HG03039 (cell line): Measurements from ENCODE around the gene UGT1A9.

Source experiments
- ATAC-seq: cut with Tn5 transposase; IDR thresholded peaks from one replicate; pipeline ENCODE4 v1.9.1; 2021; ENCODE audit warnings: mild to moderate bottlenecking, moderate library complexity; ENCODE audit not compliant: unreplicated experiment

UGT1A9 gene

GRCh38 chr2:233758141-233758540, 86.4 kb downstream of the UGT1A9 start:
- ATAC-seq: no peak

DNA sequence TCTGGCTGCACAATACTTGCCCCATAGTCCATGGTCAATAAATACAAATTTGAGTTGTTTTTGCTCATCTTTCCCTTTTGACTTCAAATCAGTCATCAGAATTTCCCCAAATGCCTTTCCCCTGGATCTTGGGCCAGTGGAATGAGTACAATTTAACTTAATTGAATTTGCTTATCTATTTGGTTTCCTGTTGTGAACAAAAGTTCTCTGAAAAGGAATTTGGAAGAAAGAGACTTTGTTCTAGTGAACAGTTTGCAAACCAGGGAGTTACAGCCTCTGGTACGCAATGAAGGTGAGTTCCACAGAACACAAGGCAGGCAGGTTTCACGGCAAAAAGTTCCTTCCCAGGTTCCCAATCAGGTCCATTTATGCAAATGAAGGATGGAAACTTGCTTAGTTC, 87.2 kb downstream of the UGT1A9 start:
- ATAC-seq: no peak

DNA sequence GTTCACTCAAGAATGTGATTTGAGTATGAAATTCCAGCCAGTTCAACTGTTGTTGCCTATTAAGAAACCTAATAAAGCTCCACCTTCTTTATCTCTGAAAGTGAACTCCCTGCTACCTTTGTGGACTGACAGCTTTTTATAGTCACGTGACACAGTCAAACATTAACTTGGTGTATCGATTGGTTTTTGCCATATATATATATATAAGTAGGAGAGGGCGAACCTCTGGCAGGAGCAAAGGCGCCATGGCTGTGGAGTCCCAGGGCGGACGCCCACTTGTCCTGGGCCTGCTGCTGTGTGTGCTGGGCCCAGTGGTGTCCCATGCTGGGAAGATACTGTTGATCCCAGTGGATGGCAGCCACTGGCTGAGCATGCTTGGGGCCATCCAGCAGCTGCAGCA, 88.3 kb downstream of the UGT1A9 start, which contains the start of gene UGT1A1:
Gene UGT1A1, plus strand, starts transcription at position 228 of the 400 bp plus-strand sequence. Its CDS starts 18 bp downstream, at position 246.
- ATAC-seq: no peak

DNA sequence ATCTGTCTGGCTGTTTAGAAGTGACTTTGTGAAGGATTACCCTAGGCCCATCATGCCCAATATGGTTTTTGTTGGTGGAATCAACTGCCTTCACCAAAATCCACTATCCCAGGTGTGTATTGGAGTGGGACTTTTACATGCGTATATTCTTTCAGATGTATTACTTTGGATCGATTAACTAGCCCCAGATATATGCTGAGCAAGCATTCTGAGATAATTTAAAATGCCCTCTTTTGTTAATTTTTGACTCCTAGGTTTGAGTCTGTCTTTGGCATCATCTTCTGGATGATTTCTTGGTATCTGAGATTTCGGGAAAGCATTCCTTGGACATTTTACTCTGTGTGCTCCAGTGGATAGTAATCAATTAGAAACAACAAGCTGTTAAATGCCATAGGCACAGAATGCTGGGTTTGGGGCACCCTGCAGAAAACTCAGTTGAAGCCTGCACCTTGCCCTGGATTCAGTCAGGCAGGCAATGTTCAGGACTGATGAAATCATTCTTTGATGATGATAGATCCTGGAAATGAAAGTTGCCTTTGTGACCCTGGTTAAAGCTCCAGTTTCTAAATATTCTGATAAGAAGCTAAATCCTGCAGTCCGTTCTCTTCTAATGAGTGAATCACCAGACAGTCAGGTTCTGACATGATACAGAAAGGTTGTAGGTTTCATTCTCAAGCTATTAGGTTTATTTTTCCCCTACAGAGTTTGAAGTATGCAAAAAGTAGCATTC, 89.5 kb downstream of the UGT1A9 start:
- ATAC-seq: no peak

GRCh38 chr2:233764264-233764663, 92.6 kb downstream of the UGT1A9 start:
- no peak for ATAC-seq

GRCh38 chr2:233764761-233765160, 93.1 kb downstream of the UGT1A9 start:
- no peak for ATAC-seq

DNA sequence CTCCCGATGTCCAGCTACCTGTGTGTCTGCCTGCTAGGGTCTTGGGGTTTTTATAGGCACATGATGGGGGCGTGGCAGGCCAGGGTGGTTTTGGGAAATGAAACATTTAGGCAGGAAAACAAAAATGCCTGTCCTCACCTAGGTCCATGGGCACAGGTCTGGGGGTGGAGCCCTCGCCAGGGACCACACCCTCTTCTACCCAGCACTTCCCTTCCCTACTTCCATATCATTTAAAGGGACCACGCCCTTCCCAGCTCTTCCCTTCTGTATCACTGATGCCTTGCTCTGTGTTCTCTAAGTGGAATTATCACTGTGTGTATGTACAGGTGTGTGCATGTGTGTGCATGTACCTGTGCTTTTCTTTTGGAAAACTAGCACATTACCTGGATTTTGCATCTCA, 94.7 kb downstream of the UGT1A9 start:
- ATAC-seq: no peak

GRCh38 chr2:233768076-233768475, 96.4 kb downstream of the UGT1A9 start:
- ATAC-seq: no peak

DNA sequence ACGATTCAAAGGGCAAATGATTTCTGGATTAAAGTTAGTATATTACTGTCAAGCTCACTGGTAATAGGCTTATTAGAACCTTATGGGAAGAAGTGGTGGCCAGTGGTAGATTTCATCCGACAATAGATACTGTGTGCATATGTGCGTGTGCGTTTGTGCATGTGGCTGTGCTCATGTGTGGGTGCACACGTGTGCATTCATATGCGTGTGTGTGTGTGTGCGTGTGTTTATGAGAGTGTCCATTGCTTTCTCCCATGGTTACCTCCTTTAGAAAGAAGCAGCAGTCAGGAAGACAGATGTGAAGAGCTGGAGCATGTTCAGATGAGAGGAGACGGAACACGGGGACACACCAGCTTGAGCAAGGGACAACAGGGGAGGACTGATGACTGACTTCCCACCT, 97.6 kb downstream of the UGT1A9 start:
- ATAC-seq: no peak

GRCh38 chr2:233772153-233772552, 100.5 kb downstream of the UGT1A9 start:
- no peak for ATAC-seq

- no peak for ATAC-seq
Observed at GRCh38 chr2:233772583-233772982, 100.9 kb downstream of the UGT1A9 start.

GRCh38 chr2:233773854-233774253, 102.2 kb downstream of the UGT1A9 start:
- ATAC-seq: no peak

DNA sequence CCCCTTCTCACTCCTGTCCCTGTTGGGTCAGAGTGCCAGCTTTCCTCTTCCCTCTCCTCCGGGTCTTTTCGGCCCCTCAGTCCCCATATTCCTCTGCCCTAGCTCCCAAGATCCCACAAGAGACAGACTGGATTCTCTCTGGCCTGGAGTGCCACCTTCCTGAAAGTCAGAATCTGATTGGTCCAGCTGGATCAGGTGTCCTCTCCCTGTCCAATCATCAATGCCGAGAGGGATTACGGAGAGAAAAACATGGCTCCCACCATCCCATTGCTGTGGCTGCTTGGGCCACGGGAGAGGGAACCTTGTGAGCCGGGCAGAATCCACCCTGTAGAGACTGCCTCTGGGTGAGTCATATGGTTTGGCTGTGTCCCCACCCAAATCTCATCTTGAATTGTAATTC, 103.7 kb downstream of the UGT1A9 start:
- no peak for ATAC-seq

DNA sequence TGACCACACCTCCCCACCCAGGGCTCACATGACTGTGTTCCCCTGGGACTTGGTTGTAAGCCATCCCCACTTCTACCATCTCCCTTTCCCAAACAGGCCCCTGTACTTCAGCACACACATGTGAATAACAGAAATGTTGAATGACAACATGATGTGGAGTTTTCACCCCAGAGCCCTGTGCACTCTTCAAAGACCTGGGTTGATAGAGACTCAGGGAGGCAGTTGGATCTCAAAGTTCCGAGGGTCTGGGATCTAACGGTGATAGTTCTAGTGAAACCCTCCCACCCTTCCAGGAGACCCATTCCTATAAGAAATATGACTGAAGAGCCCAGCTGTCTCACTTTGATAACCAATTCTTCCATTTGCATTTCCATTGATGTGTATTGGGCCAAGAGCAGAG, 106.3 kb downstream of the UGT1A9 start, which contains the start of gene MROH2A:
Gene MROH2A, plus strand, starts transcription at position 301 of the 400 bp plus-strand sequence. CDS start 1,029 bp downstream, outside the sequence.
- no peak for ATAC-seq

DNA sequence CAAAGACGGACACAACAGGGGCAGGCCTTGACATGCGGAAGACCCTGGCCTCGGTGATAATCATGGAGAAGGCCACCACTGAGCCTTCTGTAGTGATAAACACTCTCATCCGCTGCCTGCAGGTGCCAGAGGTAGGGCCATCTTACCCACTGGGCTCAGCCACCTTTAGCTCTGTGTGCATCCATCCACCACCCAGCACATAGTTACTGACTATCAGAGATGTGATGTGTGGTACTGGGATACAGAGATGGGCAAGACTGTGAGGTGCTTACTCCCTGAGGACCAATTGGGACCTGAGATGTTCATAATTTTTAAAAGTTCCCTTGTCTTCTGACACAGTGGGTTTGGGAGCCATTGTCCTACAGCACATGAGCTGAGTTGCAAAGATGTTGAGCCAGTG, 108.0 kb downstream of the UGT1A9 start:
- ATAC-seq: no peak

DNA sequence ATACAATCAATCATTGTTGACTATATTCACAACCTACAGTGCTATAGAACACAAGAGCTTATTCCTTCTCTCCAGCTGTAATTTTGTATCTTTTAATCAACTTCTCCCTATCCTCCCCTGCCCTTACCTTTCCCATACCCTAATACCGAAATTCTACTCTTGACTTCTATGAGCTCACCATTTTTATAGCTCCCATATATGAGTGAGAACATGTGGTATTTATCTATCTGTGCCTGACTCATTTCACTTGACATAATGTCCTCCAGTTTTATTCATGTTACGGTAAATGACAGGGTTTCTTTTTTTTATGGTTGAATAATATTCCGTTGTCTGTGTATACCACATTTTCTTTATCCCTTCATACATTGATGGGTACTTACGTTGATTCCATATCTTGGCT, 109.1 kb downstream of the UGT1A9 start:
- no peak for ATAC-seq

DNA sequence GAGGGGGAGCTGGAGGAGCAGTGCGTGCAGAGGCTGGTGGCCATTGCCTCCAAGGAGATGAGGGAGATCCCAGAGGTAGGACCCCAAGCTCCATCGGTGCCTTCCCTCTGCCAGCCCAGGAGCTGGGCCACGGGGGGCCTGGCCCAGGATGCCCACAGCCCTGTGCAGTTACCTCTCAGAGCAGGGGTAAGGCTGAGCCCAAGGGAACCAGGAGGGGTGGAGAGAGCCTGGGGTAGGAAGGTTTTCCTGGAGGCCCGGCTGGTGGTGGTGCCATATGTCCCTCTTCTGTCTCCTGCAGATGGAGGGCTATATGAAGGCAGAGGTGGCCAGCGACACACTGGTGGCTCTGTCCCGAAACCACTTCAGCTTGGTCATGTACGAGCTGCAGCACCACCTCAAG, 117.9 kb downstream of the UGT1A9 start:
- ATAC-seq: no peak

DNA sequence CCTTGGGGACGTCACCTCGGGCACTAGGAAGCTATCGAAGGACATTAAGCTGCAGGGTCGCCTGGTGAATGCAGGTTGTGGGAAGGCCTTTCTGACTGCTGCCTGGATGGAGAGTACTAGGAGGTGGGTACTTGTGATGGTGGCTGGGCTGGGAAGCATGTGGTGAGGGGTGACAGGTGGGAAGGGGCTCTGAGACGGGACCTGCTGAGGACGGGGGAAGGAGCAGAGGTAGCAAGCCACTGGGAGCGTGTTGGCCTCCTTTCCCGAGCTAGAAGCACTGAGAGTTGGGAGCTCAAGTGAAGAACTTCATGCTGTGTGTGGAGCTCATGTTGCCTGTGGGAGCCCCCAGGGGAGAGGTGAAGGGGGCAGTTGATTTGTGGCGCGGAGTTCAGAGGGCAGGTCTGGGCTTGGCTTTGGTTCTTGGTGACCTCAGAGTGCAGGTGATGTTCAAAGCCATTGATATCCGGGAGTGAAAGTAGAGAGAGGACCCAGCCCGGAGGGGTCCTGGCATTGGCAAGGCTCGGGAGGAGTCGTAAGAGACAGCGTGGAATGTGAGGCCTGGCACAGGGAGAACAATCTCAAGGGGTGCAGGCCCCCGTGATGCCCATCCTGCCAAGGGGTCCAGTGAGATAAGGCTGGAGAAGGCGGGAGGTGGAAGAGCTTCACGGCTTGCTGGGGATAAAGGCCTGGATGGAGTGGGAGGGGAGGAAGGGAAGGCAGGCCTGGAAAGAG, 119.6 kb downstream of the UGT1A9 start:
- ATAC-seq: no peak

DNA sequence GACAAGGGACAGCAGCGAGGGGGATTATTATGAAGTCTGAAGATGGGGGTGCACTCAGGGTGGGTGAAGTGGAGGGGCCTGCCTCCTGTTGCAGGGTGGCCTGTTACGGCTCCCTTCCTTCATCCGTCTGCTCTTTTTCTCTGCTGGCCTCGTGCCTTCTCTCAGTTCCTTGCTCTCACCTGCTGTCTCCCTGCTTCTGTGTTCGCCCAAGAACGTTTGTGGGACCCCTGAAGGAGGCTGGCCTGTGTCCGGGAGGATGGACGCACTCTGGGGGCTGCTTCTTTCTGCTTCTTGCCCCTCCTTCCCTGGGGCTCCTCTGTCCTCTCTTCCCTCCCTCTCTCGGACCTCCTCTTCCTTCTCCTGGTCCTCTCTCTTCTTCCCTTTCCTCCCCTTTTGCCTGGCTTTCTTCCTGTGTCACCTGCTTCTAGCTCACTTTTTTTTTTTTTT, 120.2 kb downstream of the UGT1A9 start:
- ATAC-seq: no peak

DNA sequence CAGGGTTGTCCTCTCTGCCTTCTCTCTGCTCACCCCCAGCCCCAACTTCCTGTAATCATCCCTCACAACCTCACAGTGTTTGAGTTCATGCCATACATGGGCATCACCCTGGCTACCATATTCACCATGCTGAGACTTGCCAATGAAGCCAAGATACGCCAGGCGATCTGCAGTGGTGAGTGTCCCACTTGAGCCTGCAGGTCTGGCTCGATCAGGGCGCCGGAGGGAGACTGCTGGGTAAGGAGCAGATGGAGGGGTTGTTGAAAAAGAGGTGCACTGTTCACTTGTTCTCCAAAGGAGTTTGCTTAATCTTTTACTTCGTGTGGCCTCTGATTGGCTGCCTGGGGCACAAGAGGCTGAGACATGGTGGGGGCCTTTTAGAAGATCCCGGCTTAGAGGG, 121.0 kb downstream of the UGT1A9 start:
- no peak for ATAC-seq

DNA sequence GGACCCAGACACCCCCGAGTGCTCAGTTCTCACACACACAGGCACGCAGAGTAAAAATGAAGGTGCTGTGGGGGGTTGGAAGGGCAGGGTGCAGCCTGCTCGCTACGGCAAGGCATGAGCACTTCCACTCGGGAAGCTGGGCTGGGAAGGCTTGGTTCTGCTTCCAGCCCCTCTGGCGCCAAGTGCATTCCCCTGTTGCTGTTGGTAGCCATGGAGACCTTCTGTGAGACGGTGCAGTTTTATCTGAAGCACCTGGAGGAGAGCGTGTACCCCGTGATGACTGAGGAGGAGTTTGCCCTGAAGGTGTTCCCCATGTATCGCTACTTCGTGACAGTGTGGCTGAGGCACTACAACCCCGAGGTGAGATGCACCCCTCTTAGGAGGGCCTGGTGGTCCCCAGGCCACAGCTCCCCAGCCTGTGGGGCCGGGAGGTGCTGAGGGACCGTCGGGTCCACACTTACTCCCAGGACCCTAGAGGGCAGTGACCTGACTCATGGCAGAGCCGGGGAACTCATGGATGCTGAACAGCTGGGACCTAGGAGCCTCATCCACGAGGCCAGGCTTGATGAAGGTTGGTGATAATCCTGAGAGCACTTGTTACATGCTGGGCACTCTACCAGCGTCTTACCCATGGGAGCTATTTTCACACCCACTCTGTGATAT, 121.9 kb downstream of the UGT1A9 start:
- no peak for ATAC-seq
